HCT116 (cell line): ENCODE results near the gene BRINP2. TPM values are rescaled to one million over a fixed set of nuclear protein-coding genes. Genes with fewer than 3 reads are reported as not detected.

Experiments used
- ATAC-seq: fragments of 200-7000 bp; cut with Tn5 transposase; 2 replicates; pipeline ENCODE4 v1.9.1; 2020; ENCODE audit warnings: mild to moderate bottlenecking, moderate library complexity
- BruUV-seq: library from RNA; stranded (reverse); fragments of 400-500 nt; replicated peaks from 2 replicates; lab custom pipeline; 2021; lab: Mats Ljungman, UMichigan
- CTCF ChIA-PET: fragments of 300-600 bp; sonication (Branson Sonifier 250); formaldehyde crosslinking; loops from one replicate; lab custom pipeline; 2021; ENCODE audit warnings: antibody characterized with exemption; lab: Charles Lee
- POLR2A ChIA-PET: fragments of 300-600, 350-600 bp; sonication (Branson Sonifier 250); formaldehyde crosslinking; loops from one replicate; lab custom pipeline; 2021; ENCODE audit warnings: antibody characterized with exemption; lab: Charles Lee
- RAD21 ChIA-PET, 2 experiments: fragments of 300-600 bp; sonication (Branson Sonifier 250); formaldehyde crosslinking; loops; one replicate each; lab custom pipeline; 2023; ENCODE audit warnings: low total read pairs in 2 of 2; ENCODE audit not compliant: uncharacterized antibody in 2 of 2, unreplicated experiment in 2 of 2, low non-redundant PET in 1 of 2; lab: Charles Lee
- DNase-seq: peaks from one replicate; pipeline ENCODE4 v3.0.0-alpha.2; 2010; ENCODE audit warnings: low read depth, low spot score
- H2AFZ ChIP-seq: fragments of 200-600 bp; shearing (Covaris generic), sonication (generic); 2 replicates; pipeline ENCODE4 v1.6.1; 2017; ENCODE audit warnings: low read depth, mixed run types, mixed read lengths, antibody characterized with exemption, low read length; ENCODE audit not compliant: poor library complexity, severe bottlenecking
- H3K27ac ChIP-seq: 2 replicates; pipeline ENCODE4 v1.5.1; 2012; ENCODE audit warnings: low read depth, low read length
- H3K27me3 ChIP-seq: fragments of 200-600 bp; sonication (generic); 2 replicates; pipeline ENCODE4 v1.6.1; 2016; ENCODE audit warnings: mixed run types, low read length, mixed read lengths; ENCODE audit not compliant: insufficient read depth
- H3K36me3 ChIP-seq, 2 experiments: fragments of 200-500 bp in 1 of 2; fragments of 200-600 bp in 1 of 2; sonication (Bioruptor generic) in 1 of 2; sonication (generic) in 1 of 2; 2 replicates each; pipeline versions ENCODE4 v1.5.1 to v1.6.1; 2014 to 2016; ENCODE audit warnings: low read length in 2 of 2, inconsistent platforms in 1 of 2, mixed read lengths in 1 of 2, mixed run types in 1 of 2; ENCODE audit not compliant: insufficient read depth in 2 of 2, control insufficient read depth in 1 of 2
- H3K4me1 ChIP-seq, 2 experiments: fragments of 200-600 bp in 1 of 2; sonication (generic) in 1 of 2; 2 replicates each; pipeline versions ENCODE4 v1.5.1 to v1.6.1; 2012 to 2017; ENCODE audit warnings: low read length in 2 of 2, inconsistent platforms in 1 of 2, mild to moderate bottlenecking in 1 of 2, mixed read lengths in 1 of 2, mixed run types in 1 of 2, moderate library complexity in 1 of 2; ENCODE audit not compliant: insufficient read depth in 2 of 2, control insufficient read depth in 1 of 2
- H3K4me2 ChIP-seq: fragments of 200-600 bp; sonication (generic); 2 replicates; pipeline ENCODE4 v1.6.1; 2017; ENCODE audit warnings: mixed run types, low read length, mixed read lengths
- H3K4me3 ChIP-seq, 2 experiments: fragments of 200-600 bp in 1 of 2; sonication (generic) in 1 of 2; replicated peaks in 1 of 2; 2 replicates each; pipeline ENCODE4 v1.5.1; 2011 to 2016; ENCODE audit warnings: low read length in 2 of 2, control low read depth in 1 of 2, low read depth in 1 of 2, mild to moderate bottlenecking in 1 of 2, mixed read lengths in 1 of 2, mixed run types in 1 of 2
- H3K79me2 ChIP-seq: fragments of 200-600 bp; sonication (generic); 2 replicates; pipeline ENCODE4 v1.6.1; 2017; ENCODE audit warnings: mild to moderate bottlenecking, mixed run types, low read length, moderate library complexity, mixed read lengths; ENCODE audit not compliant: insufficient read depth
- H3K9ac ChIP-seq: fragments of 200-600 bp; sonication (generic); 2 replicates; pipeline ENCODE4 v1.6.1; 2016; ENCODE audit warnings: low read length, mixed read lengths
- H3K9me2 ChIP-seq: fragments of 200-600 bp; sonication (generic), shearing (Covaris generic); 2 replicates; pipeline ENCODE4 v1.6.1; 2017; ENCODE audit warnings: mixed run types, mild to moderate bottlenecking, moderate library complexity; ENCODE audit not compliant: insufficient read depth
- H3K9me3 ChIP-seq, 2 experiments: fragments of 200-500 bp in 1 of 2; fragments of 200-600 bp in 1 of 2; sonication (Bioruptor generic) in 1 of 2; sonication (generic) in 1 of 2; 2 replicates each; pipeline ENCODE4 v1.6.1; 2014 to 2017; ENCODE audit warnings: low read length in 2 of 2, mixed read lengths in 2 of 2, inconsistent platforms in 1 of 2, low read depth in 1 of 2, mild to moderate bottlenecking in 1 of 2, mixed run types in 1 of 2, moderate library complexity in 1 of 2; ENCODE audit not compliant: control insufficient read depth in 1 of 2, insufficient read depth in 1 of 2
- H4K20me1 ChIP-seq: fragments of 200-600 bp; sonication (generic), shearing (Covaris generic); 2 replicates; pipeline ENCODE4 v1.6.1; 2017; ENCODE audit warnings: mixed run types, mild to moderate bottlenecking, moderate library complexity; ENCODE audit not compliant: insufficient read depth
- CEBPB ChIP-seq: IDR thresholded peaks from 2 replicates; pipeline ENCODE4 v1.6.1; 2012; ENCODE audit warnings: low read depth
- ELF1 ChIP-seq: IDR thresholded peaks from 2 replicates; pipeline ENCODE4 v1.6.1; 2012; ENCODE audit warnings: low read depth, borderline replicate concordance
- EZH2 ChIP-seq: fragments of 200-600 bp; sonication (generic); IDR thresholded peaks from 2 replicates; pipeline ENCODE4 v1.6.1; 2017; ENCODE audit warnings: antibody characterized with exemption, mixed run types
- POLR2AphosphoS5 ChIP-seq: IDR thresholded peaks from 2 replicates; pipeline ENCODE4 v1.6.1; 2011; ENCODE audit warnings: mild to moderate bottlenecking, low read depth, low read length, moderate library complexity
- RAD21 ChIP-seq: IDR thresholded peaks from 2 replicates; pipeline ENCODE4 v1.6.1; 2012; ENCODE audit warnings: low read depth, mild to moderate bottlenecking
- REST ChIP-seq: IDR thresholded peaks from 2 replicates; pipeline ENCODE4 v1.6.1; 2012; ENCODE audit warnings: low read depth
- SP1 ChIP-seq: IDR thresholded peaks from 2 replicates; pipeline ENCODE4 v1.6.1; 2012; ENCODE audit warnings: low read depth
- SRF ChIP-seq: IDR thresholded peaks from 2 replicates; pipeline ENCODE4 v1.6.1; 2012; ENCODE audit warnings: low read depth
- ZFX ChIP-seq: fragments of 450-650 bp; IDR thresholded peaks from 2 replicates; pipeline ENCODE4 v1.6.1; 2017
- ZNF274 ChIP-seq: fragments of 200-500 bp; sonication (Bioruptor generic); IDR thresholded peaks from 2 replicates; pipeline ENCODE4 v1.6.1; 2014; ENCODE audit warnings: mild to moderate bottlenecking, low read depth, low read length, inconsistent platforms
- intact Hi-C: fragments of 100-400 bp; cut with micrococcal nuclease; formaldehyde crosslinking; loops from 2 replicates; pipeline ENCODE4 v1.10.0; 2022
- total RNA-seq: library from RNA; stranded (reverse); gene quantifications from one replicate; pipeline ENCODE4 v1.2.1, GENCODE V29; 2021; ENCODE audit not compliant: unreplicated experiment

The BRINP2 gene
- total RNA-seq, 1 experiment from 2014 or later = not detected

- Histone ChIP-seq H3K4me3 (no peak overlapping the region), H3K9me2 (no peaks in the 10 kb centered on the region), H4K20me1 (no peaks in the 10 kb centered on the region), H2AFZ (no peak overlapping the region), H3K9me3 (no peaks in the 10 kb centered on the region), H3K79me2 (no peaks in the 10 kb centered on the region), H3K36me3 (no peaks in the 10 kb centered on the region), H3K4me2 (no peak overlapping the region), H3K27me3 (0 out of 2 replicates have a peak, but pooled peaks cover 3% of the 10 kb centered on the region), H3K9ac (no peak overlapping the region), H3K27ac (no peak overlapping the region), H3K4me1 (no peaks in the 10 kb centered on the region)
- ChIA-PET RAD21 (no interaction called here), POLR2A (no interaction called here), CTCF (no interaction called here)
- DNase-seq (no peak), ATAC-seq (no peak)
- intact Hi-C loops = no loop called here
- TF ChIP-seq POLR2AphosphoS5 (no peak), SRF (no peak), ELF1 (no peak), RAD21 (no peak), CEBPB (no peak)
- BruUV-seq = no TSS peak
These were observed 29.5 kb downstream of the BRINP2 start for GRCh38 chr1:177200290-177200689.

- H3K27me3 ChIP-seq = no peaks in the 10 kb centered on the region
- ChIA-PET POLR2A (no interaction called here), RAD21 (no interaction called here)
- no peaks in the 10 kb centered on the region for H3K9me3 ChIP-seq
- H3K9me2 ChIP-seq = no peaks in the 10 kb centered on the region
- no peak overlapping the region for H3K4me3 ChIP-seq
- no peaks in the 10 kb centered on the region for H3K79me2 ChIP-seq
- TF ChIP-seq ZFX (no peak), REST (no peak), CEBPB (no peak), EZH2 (no peak), SP1 (no peak), RAD21 (no peak), ZNF274 (no peak)
- TF ChIP-seq, all 23 proteins: peak for 0
- BruUV-seq = no TSS peak
- no peak overlapping the region for H3K9ac ChIP-seq
- H2AFZ ChIP-seq = no peak overlapping the region
- no peak overlapping the region for H3K27ac ChIP-seq
- no peak for ATAC-seq
- CTCF ChIA-PET = no interaction called here
- no peaks in the 10 kb centered on the region for H4K20me1 ChIP-seq
- no peak for DNase-seq
- intact Hi-C loops = no loop called here
- H3K4me1 ChIP-seq = no peaks in the 10 kb centered on the region
- no peak overlapping the region for H3K4me2 ChIP-seq
- H3K36me3 ChIP-seq = no peaks in the 10 kb centered on the region
These were observed 36.1 kb downstream of the BRINP2 start for GRCh38 chr1:177206831-177207355.
